Small intestine (tissue), 7 donors: ENCODE results near the gene CTSW. TPM values are rescaled to one million over a fixed set of nuclear protein-coding genes. Genes with fewer than 3 reads are reported as not detected.
A peak's percentile ranks its signal among the peaks of the same experiment; 100 is the strongest.

ENCODE experiments used
- DNase-seq, 2 donors: peaks; one replicate each; pipeline versions ENCODE4 v3.0.0 to v3.0.0-alpha.2; 2013
- FAIRE-seq: peaks from 2 replicates; lab custom pipeline; 2012; peaks lifted over from hg19 to GRCh38; lab: Jason Lieb, UNC
- H3K27ac ChIP-seq, 3 donors: one replicate each; pipeline ENCODE4 v1.5.1; 2013; ENCODE audit warnings: low read length in 2 of 3, mild to moderate bottlenecking in 2 of 3, control low read depth in 1 of 3, inconsistent platforms in 1 of 3, low read depth in 1 of 3, moderate library complexity in 1 of 3
- H3K27me3 ChIP-seq, 3 donors: one replicate each; pipeline ENCODE4 v1.6.1; 2013; ENCODE audit warnings: low read length in 3 of 3, inconsistent platforms in 1 of 3; ENCODE audit not compliant: control insufficient read depth in 3 of 3, insufficient read depth in 3 of 3
- H3K36me3 ChIP-seq, 3 donors: one replicate each; pipeline ENCODE4 v1.6.1; 2013; ENCODE audit warnings: low read length in 3 of 3, inconsistent platforms in 1 of 3, low read depth in 1 of 3, mild to moderate bottlenecking in 1 of 3, moderate library complexity in 1 of 3; ENCODE audit not compliant: control insufficient read depth in 3 of 3, insufficient read depth in 2 of 3
- H3K4me1 ChIP-seq, 3 donors: one replicate each; pipeline ENCODE4 v1.6.1; 2013; ENCODE audit warnings: low read length in 2 of 3, inconsistent platforms in 1 of 3, low read depth in 1 of 3, mild to moderate bottlenecking in 1 of 3, moderate library complexity in 1 of 3; ENCODE audit not compliant: control insufficient read depth in 3 of 3, insufficient read depth in 2 of 3
- H3K4me3 ChIP-seq, 3 donors: one replicate each; pipeline ENCODE4 v1.5.1; 2013; ENCODE audit warnings: low read length in 3 of 3, control low read depth in 1 of 3, inconsistent platforms in 1 of 3, low read depth in 1 of 3, mild to moderate bottlenecking in 1 of 3, moderate library complexity in 1 of 3
- H3K9me3 ChIP-seq, 2 donors: one replicate each; pipeline ENCODE4 v1.6.1; 2013; ENCODE audit warnings: low read depth in 1 of 2, low read length in 1 of 2; ENCODE audit not compliant: control insufficient read depth in 2 of 2, insufficient read depth in 1 of 2
- WGBS, 3 donors: extraction: QIAGEN DNeasy Blood & Tissue Kit; methylation state at CpG; one replicate each; pipeline ENCODE4 v1.1.7; 2013; 5-methylcytosine and 5-hydroxymethylcytosine counted together
- polyA plus RNA-seq, 4 donors: library from polyadenylated mRNA; stranded (reverse) in 3 of 4; unstranded in 1 of 4; fragments of 200-250 nt in 3 of 4; fragments of 120-200 nt in 1 of 4; gene quantifications; one replicate each; pipeline versions ENCODE4 v1.2.1 to v1.2.3, GENCODE V29; 2013
- donor health status: healthy with polysubstance abuse.
- donor health status: control.
- donor health status: control.
- donor health status: Bipolar disorder and iron deficiency.
- donor health status: healthy.

The CTSW gene
- polyA plus RNA-seq, 4 donors, result 0.43 to 3.5 (median 1.1) TPM

DNA sequence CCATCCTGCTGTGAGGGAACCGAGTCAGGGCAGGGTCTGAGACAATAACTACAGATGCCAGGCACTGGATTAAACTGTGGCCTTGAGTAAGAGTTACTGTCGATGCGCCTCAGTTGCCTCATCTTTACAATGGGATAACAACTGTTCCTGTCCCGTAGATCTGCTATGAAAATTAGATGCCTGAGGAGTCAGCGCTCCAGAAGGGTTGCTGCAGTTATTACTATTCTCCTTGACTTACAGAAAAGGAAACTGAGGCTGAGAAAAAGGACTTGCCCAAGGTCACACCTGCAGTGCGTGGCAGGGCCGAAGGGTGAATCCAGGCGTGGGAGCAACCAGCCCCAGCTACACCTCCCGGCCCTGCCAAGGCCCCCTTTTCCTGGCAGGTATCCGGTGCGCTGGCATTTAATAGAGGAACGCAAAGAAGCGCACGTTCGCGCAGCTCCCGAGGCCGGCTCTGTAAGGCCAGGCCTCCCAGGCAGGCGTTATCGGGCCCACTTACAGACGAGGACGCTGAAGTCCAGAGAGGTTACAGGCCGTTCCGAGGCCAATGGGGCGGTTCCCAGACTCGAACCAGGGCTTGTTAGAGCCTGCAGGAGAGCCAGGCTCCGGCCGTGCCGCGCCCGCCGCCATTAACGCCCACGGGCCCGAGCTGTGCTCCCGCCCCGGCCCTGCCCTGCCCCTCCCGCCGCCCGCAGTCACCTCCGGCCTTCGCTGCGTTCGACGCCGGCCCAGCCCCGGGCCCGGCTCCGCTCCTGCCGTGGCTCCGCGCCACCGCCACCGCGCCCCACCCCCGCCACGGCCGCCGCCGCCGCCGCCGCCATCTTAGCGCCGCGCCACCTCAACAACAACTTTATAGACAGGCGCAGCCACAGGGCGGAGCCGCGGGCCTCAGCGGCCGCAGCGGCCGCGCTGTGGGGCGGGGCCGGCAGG lies 38.8 kb downstream of the CTSW start, which contains the start of gene C11orf68:
Gene C11orf68, minus strand, starts transcription at position 852 of the 930 bp plus-strand sequence. Its CDS starts 31 bp downstream, at position 821.
- Histone ChIP-seq H3K27me3 (no peaks in the 10 kb centered on the region), H3K27ac (peak within 1 kb of the TSS; percentile 53 to 89 (median 82)), H3K4me1 (peaks cover 3 to 22% (median 21%) of the 10 kb centered on the region in 3 donors), H3K4me3 (peak within 1 kb of the TSS; percentile 78 to 97 (median 90)), H3K36me3 (peaks cover 0 to 44% (median 3%) of the 10 kb centered on the region in 3 donors), H3K9me3 (no peaks in the 10 kb centered on the region)
- DNase-seq (peak in 1 of 2 donors; percentile 52), FAIRE-seq (no peak)
- WGBS, 3 donors, result 4 to 9% (median 5%) methylated on average over 28 to 77 of the region's 77 CpGs

DNA sequence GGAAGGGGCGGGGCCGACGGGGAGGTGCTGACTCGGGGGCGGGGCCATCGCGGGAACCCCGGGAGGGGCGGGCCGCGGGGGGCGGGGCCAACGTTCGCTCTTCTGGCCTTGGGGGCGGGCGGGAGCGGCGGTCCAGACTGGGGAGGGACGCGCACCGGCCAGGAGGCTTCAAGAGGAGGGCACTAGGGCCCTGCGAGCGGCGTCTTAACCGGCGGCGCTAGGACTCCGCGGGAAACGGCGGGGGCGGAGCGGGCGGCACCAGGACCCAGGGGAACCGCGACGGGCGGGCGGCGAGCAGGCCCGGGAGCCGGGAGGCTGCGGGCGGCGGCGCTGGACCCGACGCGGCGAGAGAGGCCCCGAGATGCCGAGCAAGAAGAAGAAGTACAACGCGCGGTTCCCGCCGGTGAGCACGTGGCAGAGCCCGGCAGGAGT lies 39.5 kb downstream of the CTSW start, which contains the start of gene DRAP1:
Gene DRAP1, plus strand, starts transcription at position 286 of the 432 bp plus-strand sequence. Its CDS starts 76 bp downstream, at position 362.
- H3K27me3 ChIP-seq, result no peaks in the 10 kb centered on the region
- FAIRE-seq (no peak), DNase-seq (peak; percentile 98 to 99)
- H3K36me3 ChIP-seq, result peaks cover 0 to 44% (median 3%) of the 10 kb centered on the region in 3 donors
- no peaks in the 10 kb centered on the region for H3K9me3 ChIP-seq
- H3K4me1 ChIP-seq, result peaks cover 3 to 22% (median 21%) of the 10 kb centered on the region in 3 donors
- peak within 1 kb of the TSS; percentile 78 to 97 (median 90) for H3K4me3 ChIP-seq
- WGBS, 3 donors, result 0 to 3% (median 1%) methylated on average over 21 to 59 of the region's 59 CpGs
- H3K27ac ChIP-seq, result peak within 1 kb of the TSS; percentile 53 to 89 (median 82)

DNA sequence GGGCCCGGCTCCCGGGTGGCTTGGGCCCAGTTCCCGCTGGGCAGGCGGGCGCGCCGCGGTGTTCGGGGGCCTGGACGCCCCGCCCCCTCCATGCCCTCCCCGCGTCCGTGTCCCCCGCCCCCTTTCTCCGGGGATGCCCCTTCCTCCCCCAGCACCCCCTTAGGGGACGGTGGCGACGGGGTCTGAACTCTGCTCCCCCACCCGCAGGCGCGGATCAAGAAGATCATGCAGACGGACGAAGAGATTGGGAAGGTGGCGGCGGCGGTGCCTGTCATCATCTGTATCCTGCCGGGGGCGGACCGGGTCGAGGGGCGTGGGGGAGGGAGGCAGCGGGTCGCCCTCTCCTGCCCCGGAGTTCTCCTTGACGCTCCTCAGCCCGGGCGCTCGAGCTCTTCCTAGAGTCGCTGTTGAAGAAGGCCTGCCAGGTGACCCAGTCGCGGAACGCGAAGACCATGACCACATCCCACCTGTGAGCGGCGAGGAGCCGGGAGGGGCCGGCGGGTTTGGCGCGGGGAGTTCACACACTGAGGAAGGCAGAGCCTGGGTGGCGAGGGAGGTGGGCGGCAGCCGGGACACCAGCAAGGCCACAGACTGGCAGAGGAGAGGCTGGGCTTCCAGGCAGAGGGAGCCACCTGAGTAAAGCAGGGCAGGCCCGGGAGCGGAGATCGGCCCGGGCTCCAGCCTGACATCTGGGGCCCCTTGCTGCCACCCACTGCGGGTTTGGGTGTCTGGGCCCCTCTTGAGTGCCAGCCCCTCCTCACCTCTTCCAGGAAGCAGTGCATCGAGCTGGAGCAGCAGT lies 40.1 kb downstream of the CTSW start:
- no peaks in the 10 kb centered on the region for H3K9me3 ChIP-seq
- FAIRE-seq (no peak), DNase-seq (peak; percentile 41 to 69)
- peaks cover 3 to 22% (median 21%) of the 10 kb centered on the region in 3 donors for H3K4me1 ChIP-seq
- 0 to 1% (median 1%) methylated on average over 41 to 60 of the region's 60 CpGs for WGBS, 3 donors
- H3K27ac ChIP-seq, result peak overlapping the region; percentile 37 to 80 (median 53)
- peaks cover 0 to 48% (median 3%) of the 10 kb centered on the region in 3 donors for H3K36me3 ChIP-seq
- H3K4me3 ChIP-seq, result peak overlapping the region; percentile 78 to 90 (median 85)
- H3K27me3 ChIP-seq, result no peaks in the 10 kb centered on the region

DNA sequence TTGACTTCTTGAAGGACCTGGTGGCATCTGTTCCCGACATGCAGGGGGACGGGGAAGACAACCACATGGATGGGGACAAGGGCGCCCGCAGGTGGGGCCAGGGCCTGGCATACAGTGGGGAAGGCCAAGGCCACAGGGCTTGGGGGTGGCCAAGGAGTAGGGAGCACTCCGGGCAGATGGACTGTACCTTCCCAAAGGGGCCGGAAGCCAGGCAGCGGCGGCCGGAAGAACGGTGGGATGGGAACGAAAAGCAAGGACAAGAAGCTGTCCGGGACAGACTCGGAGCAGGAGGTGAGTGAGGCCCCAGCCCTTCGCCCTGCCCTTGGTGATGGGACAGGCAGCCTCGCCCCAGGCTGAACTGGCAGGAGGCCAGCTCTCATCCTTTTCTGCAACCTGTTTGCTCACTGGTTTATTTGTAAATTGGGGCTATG lies 40.8 kb downstream of the CTSW start:
- H3K36me3 ChIP-seq, result peaks cover 0 to 50% (median 3%) of the 10 kb centered on the region in 3 donors
- H3K27ac ChIP-seq, result no peak overlapping the region
- no peaks in the 10 kb centered on the region for H3K9me3 ChIP-seq
- DNase-seq, result no peak
- FAIRE-seq, result no peak
- H3K4me1 ChIP-seq, result peaks cover 3 to 22% (median 21%) of the 10 kb centered on the region in 3 donors
- 31 to 60% (median 44%) methylated on average over 15 of the region's 15 CpGs for WGBS, 3 donors
- no peaks in the 10 kb centered on the region for H3K27me3 ChIP-seq
- H3K4me3 ChIP-seq, result peak overlapping the region in 2 of 3 donors; percentile 85 to 90

DNA sequence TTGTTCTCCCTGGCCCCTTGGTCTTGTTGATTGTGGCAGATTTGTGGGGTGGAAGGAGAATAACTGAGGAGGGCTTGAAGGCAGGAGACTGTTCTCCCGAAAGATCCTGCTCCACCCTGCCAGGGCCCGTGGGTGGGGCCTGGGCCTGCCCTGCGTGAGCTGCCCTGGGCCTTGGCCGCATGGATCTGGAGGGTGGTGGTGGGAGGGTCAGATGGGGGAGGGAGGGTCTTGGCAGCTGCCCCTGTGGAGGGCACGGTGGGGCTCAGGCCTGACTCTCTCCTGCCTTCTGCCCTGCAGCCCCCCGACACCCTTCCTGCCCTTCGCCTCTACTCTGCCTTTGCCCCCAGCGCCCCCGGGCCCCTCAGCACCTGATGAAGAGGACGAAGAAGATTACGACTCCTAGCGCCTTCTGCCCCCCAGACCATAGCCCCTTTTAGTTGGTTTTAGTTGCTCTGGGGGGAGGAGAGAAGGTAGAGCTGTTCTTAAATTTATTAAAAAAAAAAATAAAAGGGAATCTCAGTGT lies 41.5 kb downstream of the CTSW start:
- 84 to 88% (median 85%) methylated on average over 11 to 12 of the region's 12 CpGs for WGBS, 3 donors
- Histone ChIP-seq H3K4me3 (no peak overlapping the region), H3K9me3 (no peaks in the 10 kb centered on the region), H3K36me3 (peaks cover 0 to 50% (median 3%) of the 10 kb centered on the region in 3 donors), H3K27me3 (no peaks in the 10 kb centered on the region), H3K27ac (no peak overlapping the region), H3K4me1 (peaks cover 3 to 22% (median 21%) of the 10 kb centered on the region in 3 donors)
- DNase-seq, result no peak
- FAIRE-seq, result no peak

DNA sequence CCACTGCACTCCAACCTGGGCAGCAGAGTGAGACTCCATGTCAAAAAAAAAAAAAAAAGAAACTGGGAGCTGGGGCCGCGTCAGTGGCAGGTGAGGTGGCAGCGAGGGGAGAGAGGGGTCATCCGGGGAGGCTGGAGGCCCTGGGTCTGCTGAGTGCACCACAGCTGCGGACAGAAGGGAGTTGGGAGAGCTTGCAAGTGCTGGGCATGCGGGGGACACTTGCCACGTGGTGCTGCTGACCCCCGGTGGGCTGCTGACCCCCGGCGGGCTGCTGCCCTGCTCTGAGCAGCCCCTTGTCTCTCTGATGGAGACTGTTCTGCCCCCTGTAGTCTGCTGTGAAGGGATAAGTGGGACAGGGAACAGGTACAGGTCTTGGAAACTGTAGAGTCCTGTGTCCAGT lies 42.2 kb downstream of the CTSW start:
- FAIRE-seq, result no peak
- peaks cover 3 to 22% (median 14%) of the 10 kb centered on the region in 3 donors for H3K4me1 ChIP-seq

DNA sequence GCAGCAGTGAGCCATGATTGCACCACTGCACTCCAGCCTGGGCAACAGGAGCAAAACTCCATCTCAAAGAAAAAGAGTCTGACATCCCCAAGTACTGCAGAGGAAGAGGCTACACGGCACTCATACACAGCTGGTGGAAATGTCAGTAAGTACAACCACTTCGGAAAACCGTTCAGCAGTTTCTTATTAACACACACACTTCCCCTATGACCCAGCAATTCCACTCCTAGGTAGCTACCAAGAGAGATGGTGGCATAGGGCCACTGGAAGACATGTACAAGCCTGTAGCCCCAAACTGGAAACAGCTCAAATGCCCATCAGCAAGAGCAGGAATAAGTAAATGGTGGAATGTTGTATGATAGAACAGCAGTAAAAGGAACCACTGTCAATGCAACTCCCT lies 42.9 kb downstream of the CTSW start:
- DNase-seq, result no peak
- 78 to 90% (median 82%) methylated on average over 3 of the region's 3 CpGs for WGBS, 3 donors
- H3K27me3 ChIP-seq, result no peaks in the 10 kb centered on the region
- H3K4me3 ChIP-seq, result no peak overlapping the region
- peaks cover 0 to 38% (median 3%) of the 10 kb centered on the region in 3 donors for H3K36me3 ChIP-seq
- FAIRE-seq, result no peak
- H3K9me3 ChIP-seq, result no peaks in the 10 kb centered on the region
- peaks cover 0 to 17% (median 9%) of the 10 kb centered on the region in 3 donors for H3K4me1 ChIP-seq
- H3K27ac ChIP-seq, result no peak overlapping the region

More for the DNA sequence above, 42.2 kb downstream of the CTSW start:
- DNase-seq, result no peak
- H3K9me3 ChIP-seq, result no peaks in the 10 kb centered on the region
- H3K4me3 ChIP-seq, result no peak overlapping the region
- H3K36me3 ChIP-seq, result peaks cover 0 to 45% (median 3%) of the 10 kb centered on the region in 3 donors
- H3K27me3 ChIP-seq, result no peaks in the 10 kb centered on the region
- 90 to 95% (median 92%) methylated on average over 7 to 10 of the region's 10 CpGs for WGBS, 3 donors
- no peak overlapping the region for H3K27ac ChIP-seq
